Keratinocyte (primary cell): ENCODE data around the gene RIN3. TPM values are rescaled to one million over a fixed set of nuclear protein-coding genes. Genes with fewer than 3 reads are reported as not detected.

ENCODE experiments used
- DNase-seq: peaks from one replicate; pipeline ENCODE4 v3.0.0-alpha.2; 2011; ENCODE audit warnings: low read depth, missing footprints, low spot score
- FAIRE-seq: peaks from 2 replicates; lab custom pipeline; 2011; peaks lifted over from hg19 to GRCh38; lab: Jason Lieb, UNC
- H2AFZ ChIP-seq: 2 replicates; pipeline ENCODE4 v1.6.0; 2012; ENCODE audit warnings: low read length, control low read depth, inconsistent platforms; ENCODE audit not compliant: control insufficient read depth
- H3K27ac ChIP-seq: 2 replicates; pipeline ENCODE4 v1.5.1; 2011; ENCODE audit warnings: low read length; ENCODE audit not compliant: control insufficient read depth, insufficient read depth
- H3K27me3 ChIP-seq: 3 replicates; pipeline ENCODE4 v1.6.0; 2011; ENCODE audit warnings: low read length; ENCODE audit not compliant: control insufficient read depth, insufficient read depth; ENCODE audit errors: extremely low read depth
- H3K36me3 ChIP-seq, 2 experiments: 2 replicates in 1 of 2; 3 replicates in 1 of 2; pipeline ENCODE4 v1.5.1; 2011; ENCODE audit warnings: low read length in 2 of 2, mild to moderate bottlenecking in 1 of 2; ENCODE audit not compliant: control insufficient read depth in 2 of 2, insufficient read depth in 2 of 2; ENCODE audit errors: extremely low read depth in 1 of 2
- H3K4me1 ChIP-seq: 3 replicates; pipeline ENCODE4 v1.5.1; 2011; ENCODE audit warnings: low read length; ENCODE audit not compliant: control insufficient read depth, insufficient read depth; ENCODE audit errors: extremely low read depth
- H3K4me2 ChIP-seq: 3 replicates; pipeline ENCODE4 v1.6.0; 2011; ENCODE audit warnings: low read depth, low read length; ENCODE audit not compliant: control insufficient read depth, insufficient read depth; ENCODE audit errors: extremely low read depth
- H3K4me3 ChIP-seq, 3 experiments: fragments of 200-600 bp in 1 of 3; sonication (generic) in 1 of 3; 2 replicates in 2 of 3; 3 replicates in 1 of 3; pipeline ENCODE4 v1.5.1; 2011 to 2016; ENCODE audit warnings: low read length in 3 of 3, mild to moderate bottlenecking in 3 of 3, control low read depth in 2 of 3, inconsistent platforms in 1 of 3, low read depth in 1 of 3, mixed read lengths in 1 of 3, mixed run types in 1 of 3, moderate library complexity in 1 of 3; ENCODE audit not compliant: control insufficient read depth in 2 of 3, insufficient read depth in 2 of 3; ENCODE audit errors: extremely low read depth in 1 of 3
- H3K79me2 ChIP-seq: 2 replicates; pipeline ENCODE4 v1.6.0; 2012; ENCODE audit warnings: low read length; ENCODE audit not compliant: control insufficient read depth, insufficient read depth
- H3K9ac ChIP-seq: 3 replicates; pipeline ENCODE4 v1.6.0; 2011; ENCODE audit warnings: low read length; ENCODE audit not compliant: control insufficient read depth, insufficient read depth; ENCODE audit errors: extremely low read depth
- H3K9me1 ChIP-seq: 3 replicates; pipeline ENCODE4 v1.6.0; 2011; ENCODE audit warnings: low read length; ENCODE audit not compliant: control insufficient read depth, insufficient read depth; ENCODE audit errors: extremely low read depth
- H3K9me3 ChIP-seq: 2 replicates; pipeline ENCODE4 v1.5.1; 2012; ENCODE audit warnings: low read depth, low read length; ENCODE audit not compliant: control insufficient read depth
- H4K20me1 ChIP-seq: 3 replicates; pipeline ENCODE4 v1.6.0; 2011; ENCODE audit warnings: low read length; ENCODE audit not compliant: control insufficient read depth, insufficient read depth; ENCODE audit errors: extremely low read depth
- EZH2 ChIP-seq: IDR thresholded peaks from one replicate; pipeline ENCODE4 v1.6.1; 2012; ENCODE audit warnings: inconsistent platforms, mild to moderate bottlenecking, low read length, moderate library complexity
- dilution Hi-C: fragments of 300-500 bp; cut with MboI; formaldehyde crosslinking; loops from one replicate; pipeline ENCODE4 v1.7.0; 2020; ENCODE audit warnings: low sequenced_read_pairs; ENCODE audit not compliant: extremely low pct_ligation_motif_present
- polyA plus RNA-seq, 5 experiments: library from polyadenylated mRNA; depleted of rRNA in 3 of 5; stranded (reverse) in 3 of 5; stranded (forward) in 1 of 5; unstranded in 1 of 5; fragments of >200 nt; gene quantifications; 1 replicate in 1 of 5; 2 replicates in 3 of 5; 3 replicates in 1 of 5; pipeline versions ENCODE4 v1.2.1 to v1.2.3, GENCODE V29; 2011 to 2012; ENCODE audit warnings: missing spikeins in 2 of 5, low read depth in 1 of 5, low replicate concordance in 1 of 5
- TF ChIP-seq, protein P1 (sequence below), 3 experiments: IDR thresholded peaks in 1 of 3; conservative IDR thresholded peaks in 1 of 3; optimal IDR thresholded peaks in 1 of 3; 2 replicates in 2 of 3; 3 replicates in 1 of 3; pipeline versions ENCODE3 to v1.5.1; 2011; ENCODE audit warnings: low read length in 3 of 3, mild to moderate bottlenecking in 3 of 3, moderate library complexity in 2 of 3, control low read depth in 1 of 3, inconsistent platforms in 1 of 3; ENCODE audit not compliant: insufficient read depth in 2 of 3; ENCODE audit errors: extremely low read depth in 1 of 3

Gene RIN3
- polyA plus RNA-seq, 1 donor (not counting 4 experiments of a cell fraction or from before 2014, with no cell fraction given) = 1.2 TPM

DNA sequence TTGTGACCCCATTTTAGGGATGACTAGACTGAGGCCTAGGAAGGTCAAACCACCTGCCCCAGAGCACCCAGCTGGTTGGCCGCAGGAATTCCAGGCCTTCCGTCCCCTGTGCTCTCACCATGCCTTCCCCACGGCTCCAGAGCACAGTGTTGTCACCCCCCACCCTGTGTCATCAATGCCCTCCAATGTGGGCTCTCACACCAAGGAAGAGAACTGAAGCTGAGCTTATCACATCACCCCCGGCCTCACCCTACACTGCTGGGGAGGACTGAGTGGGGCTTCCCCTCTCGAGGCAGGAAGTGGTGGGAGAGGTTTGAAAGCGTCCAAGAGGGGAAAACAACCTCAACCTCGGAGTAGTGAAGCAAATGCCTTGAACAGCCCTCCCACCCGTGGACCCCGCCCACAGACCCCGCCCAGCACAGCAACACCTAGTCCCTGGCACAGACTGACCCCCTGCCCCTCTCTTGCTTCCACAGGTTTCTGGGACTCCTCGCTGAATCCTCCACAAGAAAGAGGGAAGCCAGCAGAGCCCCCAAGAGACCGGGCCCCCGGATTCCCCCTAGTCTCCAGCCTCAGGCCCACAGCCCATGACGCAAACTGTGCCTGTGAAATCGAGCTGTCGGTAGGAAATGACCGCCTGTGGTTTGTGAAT is 137.7 kb downstream of the RIN3 start:
- Histone ChIP-seq H3K9me3 (no peaks in the 10 kb centered on the region), H3K79me2 (no peaks in the 10 kb centered on the region), H3K4me2 (no peak overlapping the region), H3K27ac (no peak overlapping the region), H3K4me1 (no peaks in the 10 kb centered on the region), H3K36me3 (peaks cover 0 to 2% of the 10 kb centered on the region in 2 experiments), H4K20me1 (no peaks in the 10 kb centered on the region), H3K27me3 (no peaks in the 10 kb centered on the region), H2AFZ (no peak overlapping the region), H3K4me3 (no peak overlapping the region), H3K9me1 (no peaks in the 10 kb centered on the region), H3K9ac (no peak overlapping the region)
- dilution Hi-C loops = no loop called here
- DNase-seq = no peak
- FAIRE-seq = no peak
- TF ChIP-seq EZH2 = no peak
- TF ChIP-seq, protein P1, sequence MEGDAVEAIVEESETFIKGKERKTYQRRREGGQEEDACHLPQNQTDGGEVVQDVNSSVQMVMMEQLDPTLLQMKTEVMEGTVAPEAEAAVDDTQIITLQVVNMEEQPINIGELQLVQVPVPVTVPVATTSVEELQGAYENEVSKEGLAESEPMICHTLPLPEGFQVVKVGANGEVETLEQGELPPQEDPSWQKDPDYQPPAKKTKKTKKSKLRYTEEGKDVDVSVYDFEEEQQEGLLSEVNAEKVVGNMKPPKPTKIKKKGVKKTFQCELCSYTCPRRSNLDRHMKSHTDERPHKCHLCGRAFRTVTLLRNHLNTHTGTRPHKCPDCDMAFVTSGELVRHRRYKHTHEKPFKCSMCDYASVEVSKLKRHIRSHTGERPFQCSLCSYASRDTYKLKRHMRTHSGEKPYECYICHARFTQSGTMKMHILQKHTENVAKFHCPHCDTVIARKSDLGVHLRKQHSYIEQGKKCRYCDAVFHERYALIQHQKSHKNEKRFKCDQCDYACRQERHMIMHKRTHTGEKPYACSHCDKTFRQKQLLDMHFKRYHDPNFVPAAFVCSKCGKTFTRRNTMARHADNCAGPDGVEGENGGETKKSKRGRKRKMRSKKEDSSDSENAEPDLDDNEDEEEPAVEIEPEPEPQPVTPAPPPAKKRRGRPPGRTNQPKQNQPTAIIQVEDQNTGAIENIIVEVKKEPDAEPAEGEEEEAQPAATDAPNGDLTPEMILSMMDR (optimal IDR thresholded peaks at IDR 0.05 in 1 of 3, IDR thresholded peaks at IDR 0.05 in 1 of 3, conservative IDR thresholded peaks at IDR 0.05 in 1 of 3; ENCODE audit: extremely low read depth in 1 of 3, insufficient read depth in 2 of 3, low read length in 3 of 3) = no peak

DNA sequence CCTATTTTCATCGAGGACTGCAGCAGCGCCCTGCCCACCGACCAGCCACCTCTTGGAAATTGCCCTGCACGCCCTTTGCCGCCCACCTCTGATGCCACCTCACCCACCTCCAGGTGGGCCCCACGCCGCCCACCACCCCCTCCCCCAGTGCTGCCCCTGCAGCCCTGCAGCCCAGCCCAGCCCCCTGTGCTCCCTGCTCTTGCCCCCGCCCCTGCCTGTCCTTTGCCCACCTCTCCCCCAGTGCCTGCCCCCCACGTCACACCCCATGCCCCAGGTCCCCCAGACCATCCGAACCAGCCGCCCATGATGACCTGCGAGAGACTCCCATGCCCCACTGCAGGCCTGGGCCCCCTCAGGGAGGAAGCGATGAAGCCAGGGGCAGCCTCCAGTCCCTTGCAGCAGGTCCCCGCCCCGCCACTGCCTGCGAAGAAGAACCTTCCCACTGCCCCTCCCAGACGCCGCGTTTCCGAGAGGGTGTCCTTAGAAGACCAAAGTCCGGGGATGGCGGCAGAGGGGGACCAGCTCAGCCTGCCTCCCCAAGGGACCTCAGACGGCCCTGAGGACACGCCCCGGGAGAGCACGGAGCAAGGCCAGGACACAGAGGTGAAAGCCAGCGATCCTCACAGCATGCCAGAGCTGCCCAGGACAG is 138.3 kb downstream of the RIN3 start:
- Histone ChIP-seq H3K4me2 (no peak overlapping the region), H3K9ac (no peak overlapping the region), H2AFZ (no peak overlapping the region), H3K27ac (no peak overlapping the region), H3K4me3 (no peak overlapping the region), H4K20me1 (no peaks in the 10 kb centered on the region), H3K79me2 (no peaks in the 10 kb centered on the region), H3K4me1 (no peaks in the 10 kb centered on the region), H3K36me3 (peaks cover 0 to 2% of the 10 kb centered on the region in 2 experiments), H3K9me1 (no peaks in the 10 kb centered on the region), H3K27me3 (no peaks in the 10 kb centered on the region), H3K9me3 (no peaks in the 10 kb centered on the region)
- DNase-seq (no peak), FAIRE-seq (no peak)
- TF ChIP-seq, protein P1 (optimal IDR thresholded peaks at IDR 0.05 in 1 of 3, IDR thresholded peaks at IDR 0.05 in 1 of 3, conservative IDR thresholded peaks at IDR 0.05 in 1 of 3; ENCODE audit: extremely low read depth in 1 of 3, insufficient read depth in 2 of 3, low read length in 3 of 3) = no peak
- TF ChIP-seq EZH2 = no peak
- dilution Hi-C loops = no loop called here
